SHP77 treated with DMSO at 0.1 percent for 48 hours (cell line): ENCODE data around the gene OLFML2A.
"Not testable (repeated sequence)": the region's sequence is repeated elsewhere in the genome, so short reads cannot be mapped to it uniquely, and the experiment has no call there.

Source experiments
- DNase-seq: peaks from one replicate; lab custom pipeline; 2025; lab: John Stamatoyannopoulos, UW

The OLFML2A gene

DNA sequence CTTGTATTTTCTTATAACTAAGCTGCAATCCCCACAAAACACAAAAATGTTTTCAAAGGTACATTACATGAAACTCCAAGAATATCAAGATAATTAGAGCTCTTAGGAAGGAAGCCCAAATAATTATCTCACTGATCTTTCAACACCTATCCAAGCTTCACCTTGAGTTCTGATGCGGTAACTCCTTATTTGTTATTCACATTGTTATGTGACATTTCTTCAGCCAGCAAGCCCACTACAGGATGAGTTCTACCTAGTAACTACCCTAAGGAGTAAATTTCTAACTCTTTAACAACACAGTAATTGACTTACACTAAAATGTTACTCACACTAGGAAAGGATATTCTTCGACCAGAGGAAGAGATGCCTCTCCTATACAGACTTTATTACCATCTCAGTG, 15.7 kb upstream of the OLFML2A start:
- DNase-seq: no peak

DNA sequence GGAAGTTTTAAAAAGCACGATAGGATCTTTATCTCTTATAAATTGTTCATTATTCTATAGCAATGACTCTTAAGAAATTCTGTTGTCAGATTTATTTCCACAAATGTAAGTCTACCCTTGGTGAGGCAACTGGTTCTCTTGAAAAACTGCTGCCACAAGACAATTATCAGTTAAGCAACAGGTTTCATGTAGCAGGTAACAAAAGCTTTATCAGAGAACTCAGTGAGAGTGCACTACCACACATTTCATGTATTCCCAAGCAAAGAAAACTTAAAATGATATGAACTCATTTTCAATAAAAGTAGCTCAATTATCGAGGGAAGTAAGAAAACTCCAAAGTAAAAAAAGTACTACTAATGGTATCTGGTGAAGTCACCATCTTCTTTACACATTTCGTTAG, 15.2 kb upstream of the OLFML2A start:
- DNase-seq: no peak

DNA sequence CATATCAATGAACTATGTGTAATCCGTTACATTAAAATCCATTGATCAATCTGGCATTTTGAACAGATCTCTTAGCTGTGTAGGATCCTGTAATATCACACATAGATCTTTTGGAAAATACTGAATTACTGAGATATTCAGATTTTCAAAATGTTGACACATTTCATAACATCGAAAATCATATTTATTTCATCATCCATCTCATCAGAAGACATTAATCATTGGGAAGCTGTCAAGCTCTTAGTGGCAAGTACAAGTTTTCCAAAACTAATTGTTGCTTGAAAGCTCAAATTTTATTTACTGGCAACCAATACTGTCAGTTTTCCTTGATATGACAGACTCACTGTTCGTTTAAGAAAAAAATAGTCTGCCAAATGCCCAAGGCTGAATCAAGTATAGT, 14.3 kb upstream of the OLFML2A start:
- no peak for DNase-seq

DNA sequence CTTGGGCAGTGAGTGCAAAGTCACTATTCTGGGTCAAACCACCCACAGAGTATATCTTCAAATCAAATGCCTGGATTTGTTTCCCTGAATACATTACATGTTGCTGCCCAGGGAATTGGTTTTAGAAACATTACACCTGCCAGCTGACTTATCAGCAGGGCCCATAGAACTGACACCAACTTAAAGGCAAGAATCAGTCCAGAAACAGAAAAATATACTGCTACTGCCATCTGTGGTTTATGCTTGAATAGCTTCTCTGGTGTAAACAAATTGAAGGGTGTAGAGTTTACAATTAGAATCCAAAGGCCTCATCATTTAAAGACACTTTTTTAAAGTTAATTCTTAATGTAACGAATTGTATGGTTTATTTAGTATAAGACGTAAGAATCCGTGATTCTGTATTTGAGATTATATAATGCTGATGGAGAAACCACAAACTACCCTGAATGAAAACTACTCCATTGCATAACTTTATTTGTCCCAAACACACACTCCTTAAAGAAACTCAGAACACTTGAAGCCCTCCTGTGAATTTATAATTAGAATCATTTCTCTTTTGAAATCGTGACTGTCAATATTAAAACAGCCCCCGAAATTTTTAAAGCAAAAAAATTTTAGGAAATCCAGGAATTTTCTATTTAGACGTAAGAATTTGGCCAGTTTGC, 12.0 kb upstream of the OLFML2A start:
- DNase-seq: no peak

DNA sequence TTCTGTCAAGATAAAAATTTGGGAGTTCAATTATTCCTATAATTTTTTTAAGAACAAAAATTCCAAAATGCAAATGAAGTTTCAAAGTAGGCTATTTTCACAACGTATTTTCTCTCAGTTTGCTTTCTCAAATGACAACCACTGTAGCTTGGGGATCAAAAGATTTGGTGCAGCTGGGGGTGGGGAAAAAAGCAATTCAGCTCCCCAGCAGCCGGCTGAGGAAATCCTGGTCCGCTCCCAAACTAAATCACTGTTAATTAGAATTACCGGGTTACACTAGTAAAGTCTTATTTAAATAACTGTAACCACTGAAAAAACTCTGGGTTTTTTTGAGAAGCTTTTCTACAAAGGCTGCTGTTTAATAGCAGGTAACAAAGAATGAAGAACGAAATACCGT, 11.5 kb upstream of the OLFML2A start:
- DNase-seq: no peak

DNA sequence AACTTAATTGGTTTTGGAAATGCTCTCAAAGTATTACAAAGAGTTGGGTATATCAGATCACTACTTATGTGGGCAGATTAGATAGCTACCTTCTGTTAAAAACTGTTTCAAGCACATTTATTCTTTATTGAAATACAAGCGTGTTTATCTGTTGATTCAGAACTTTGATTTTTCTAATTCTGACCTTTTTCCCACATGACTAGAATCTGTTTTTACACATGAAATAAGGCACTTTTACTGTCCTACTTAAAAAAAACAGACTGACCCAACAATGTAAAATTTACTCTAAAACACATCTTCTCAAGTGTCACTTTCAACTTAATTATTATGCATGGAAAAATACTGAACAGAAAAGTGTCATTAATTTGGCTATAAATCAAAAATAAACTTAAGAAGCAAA, 10.6 kb upstream of the OLFML2A start:
- no peak for DNase-seq

DNA sequence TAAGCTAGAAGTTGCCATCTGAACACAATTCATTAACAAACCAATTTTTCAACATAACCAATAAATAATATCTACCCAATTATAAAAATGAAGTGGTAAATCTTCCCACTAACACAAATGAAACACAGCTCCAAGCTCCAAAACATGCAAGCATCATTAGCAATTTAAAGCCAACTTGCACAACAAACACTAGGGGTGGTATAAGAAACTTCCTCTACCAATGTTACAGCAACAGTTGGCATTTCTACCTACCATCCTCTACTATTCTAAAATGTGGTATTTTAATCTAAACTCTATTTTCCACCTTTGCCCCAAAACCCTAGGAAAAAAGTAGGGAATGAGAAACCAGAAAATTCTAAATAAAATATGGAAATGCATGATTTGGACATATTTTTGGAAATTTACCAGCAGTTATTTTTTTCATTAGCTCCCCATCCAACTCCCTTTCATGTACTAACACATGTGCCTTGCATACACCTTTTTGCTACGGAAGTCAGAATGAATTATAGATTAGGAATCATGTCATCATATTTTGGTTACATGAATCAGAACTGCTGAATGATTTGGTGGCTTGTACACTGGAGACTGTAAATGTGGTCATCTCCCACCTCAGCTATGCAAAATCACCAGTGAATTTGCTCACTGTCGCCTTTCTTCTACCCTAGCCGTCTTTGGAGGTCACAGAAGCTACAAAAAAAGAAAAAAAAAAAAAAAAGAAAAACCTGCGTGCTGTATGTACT, 9.9 kb upstream of the OLFML2A start:
- DNase-seq: no peak

DNA sequence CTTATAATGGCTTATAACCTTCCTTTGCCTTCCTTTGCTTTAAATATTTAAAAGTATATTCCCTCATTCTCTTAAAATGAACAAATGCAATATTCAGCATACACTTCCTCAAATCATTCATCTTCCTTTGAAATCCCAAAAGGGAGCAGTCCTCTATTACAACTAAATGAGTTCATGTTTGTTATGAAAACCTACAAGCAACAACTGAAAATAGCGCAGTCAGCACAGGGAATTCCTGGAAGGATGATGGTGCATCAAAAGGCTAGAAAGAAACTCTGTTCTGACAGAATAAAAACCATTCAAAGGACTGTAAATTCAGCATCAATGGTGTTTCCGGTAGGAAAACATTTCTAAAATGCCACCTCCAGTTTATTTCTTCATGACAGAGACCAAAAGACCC, 9.1 kb upstream of the OLFML2A start:
- DNase-seq: no peak

DNA sequence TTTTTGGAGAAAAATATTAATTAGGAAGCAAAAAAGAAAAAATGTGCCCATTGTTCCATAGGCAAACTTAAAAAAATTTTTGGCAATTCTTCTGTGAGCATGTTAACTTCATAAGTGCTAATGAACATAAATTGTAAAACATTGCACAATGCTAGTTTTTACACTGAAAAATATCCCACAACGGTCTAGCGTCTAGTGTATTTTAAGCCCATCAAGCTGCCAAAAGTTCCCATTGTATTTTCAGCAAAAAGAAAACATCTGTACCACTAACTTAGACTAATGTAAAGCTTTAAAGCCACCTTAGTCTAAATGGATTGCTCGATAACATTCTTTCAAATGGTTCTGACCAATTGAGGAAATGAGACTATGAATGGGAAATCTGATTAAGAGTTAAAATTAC, 8.6 kb upstream of the OLFML2A start:
- DNase-seq: no peak

DNA sequence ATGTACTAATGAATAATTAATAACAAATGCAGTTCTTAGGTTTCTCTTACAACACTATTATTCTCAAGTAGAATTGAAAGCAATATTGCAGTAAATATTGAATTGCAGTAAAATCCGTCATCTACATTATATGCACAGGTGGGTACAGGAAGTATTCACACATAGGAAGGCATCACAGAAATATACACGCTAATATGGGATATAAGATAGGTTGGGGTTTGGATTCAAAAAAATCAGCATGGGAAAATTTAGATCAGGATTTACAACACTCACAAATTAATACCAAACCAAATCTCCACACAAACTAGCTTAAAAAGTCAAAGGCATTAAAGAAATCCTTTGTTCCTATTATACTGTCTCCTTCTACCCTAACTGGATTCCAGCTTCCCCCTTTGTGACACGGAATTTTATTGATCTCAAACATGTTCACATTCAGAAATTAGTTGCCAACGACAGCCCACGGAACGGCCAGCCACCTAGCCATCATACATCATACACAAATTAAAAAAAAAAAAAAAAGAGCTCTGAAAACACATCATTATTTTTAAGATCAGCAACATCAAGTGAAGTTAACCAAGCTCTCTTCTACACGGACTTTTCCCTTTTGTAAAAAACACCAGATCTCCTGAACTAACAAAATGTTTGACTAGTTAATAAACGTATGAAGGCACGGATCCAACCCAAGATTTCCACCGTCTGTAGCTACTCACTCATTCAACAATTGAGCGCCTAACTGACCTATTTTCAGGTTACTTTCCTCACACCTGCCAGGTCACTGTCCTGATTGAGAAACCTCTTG, 8.0 kb upstream of the OLFML2A start:
- no peak for DNase-seq

DNA sequence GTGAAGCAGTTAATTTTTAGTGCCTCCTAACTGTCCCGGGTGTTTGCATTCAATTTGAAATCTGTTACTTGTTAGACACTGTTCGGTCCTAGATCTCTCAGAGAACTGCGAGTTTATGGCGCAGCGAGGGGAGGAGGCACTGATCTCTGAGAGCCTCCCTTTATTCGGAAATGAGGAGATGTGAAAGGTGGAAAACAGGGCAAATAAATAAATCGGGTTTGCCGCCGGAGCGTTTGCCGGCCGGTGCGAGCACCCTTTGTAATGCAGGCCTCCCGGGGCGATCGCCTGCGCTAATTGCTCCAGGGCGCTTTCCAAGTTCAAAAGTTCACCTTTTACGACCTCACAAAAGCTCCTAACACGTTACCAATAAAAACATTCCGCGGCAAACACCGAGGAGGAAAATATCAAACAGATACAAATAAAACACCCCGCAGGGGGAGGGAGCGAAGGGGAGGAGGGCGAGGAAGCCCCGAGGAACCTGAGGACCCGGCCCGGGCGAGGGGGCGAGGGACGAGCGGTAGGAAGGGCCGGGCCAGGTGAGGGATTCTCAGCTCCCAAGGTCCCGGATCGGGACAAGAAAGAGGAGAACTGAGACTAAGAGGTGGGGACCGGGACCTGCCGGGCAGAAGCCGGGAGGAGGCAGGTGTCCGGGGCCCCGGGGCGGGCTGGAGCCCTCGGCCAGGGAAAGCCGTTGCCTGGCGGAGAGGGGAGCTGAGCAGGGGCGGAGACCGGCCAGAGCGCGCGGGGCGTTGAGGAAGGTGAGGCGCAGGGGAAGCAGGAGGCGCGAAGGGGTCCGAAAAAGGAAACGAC, 7.2 kb upstream of the OLFML2A start:
- DNase-seq: no peak

DNA sequence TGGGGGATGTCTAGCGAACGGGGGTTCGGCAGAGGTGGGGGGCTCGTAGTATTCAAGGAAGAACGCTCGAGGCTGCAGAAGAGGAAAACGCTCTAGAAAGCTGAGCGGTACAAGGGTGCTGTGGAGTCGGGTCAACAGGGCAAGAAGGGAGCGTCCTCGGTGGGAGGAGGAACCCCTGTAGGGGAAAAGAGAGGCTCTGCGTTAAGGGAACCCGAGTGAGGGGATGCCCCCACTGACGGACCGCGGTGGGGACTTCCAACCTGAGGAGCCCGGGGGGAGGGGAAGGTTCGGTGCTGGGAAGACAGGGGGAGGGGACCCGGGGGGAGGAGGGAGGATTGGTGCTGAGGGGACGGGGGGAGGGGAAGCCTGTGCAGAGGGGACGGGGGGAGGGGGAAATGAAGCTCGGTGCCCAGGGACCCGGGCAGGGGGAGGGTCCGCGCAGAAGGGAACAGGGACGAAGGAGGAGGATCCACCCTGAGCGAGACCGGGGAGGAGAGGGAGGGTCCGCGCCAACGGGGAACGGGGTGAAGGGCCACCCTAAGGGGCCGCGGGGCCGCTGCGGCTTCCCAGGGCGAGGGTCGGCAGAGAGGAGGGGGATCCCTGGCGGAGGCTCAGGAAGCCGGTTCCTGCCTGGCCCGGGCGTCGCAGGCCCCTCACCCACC, 6.4 kb upstream of the OLFML2A start:
- no peak for DNase-seq

DNA sequence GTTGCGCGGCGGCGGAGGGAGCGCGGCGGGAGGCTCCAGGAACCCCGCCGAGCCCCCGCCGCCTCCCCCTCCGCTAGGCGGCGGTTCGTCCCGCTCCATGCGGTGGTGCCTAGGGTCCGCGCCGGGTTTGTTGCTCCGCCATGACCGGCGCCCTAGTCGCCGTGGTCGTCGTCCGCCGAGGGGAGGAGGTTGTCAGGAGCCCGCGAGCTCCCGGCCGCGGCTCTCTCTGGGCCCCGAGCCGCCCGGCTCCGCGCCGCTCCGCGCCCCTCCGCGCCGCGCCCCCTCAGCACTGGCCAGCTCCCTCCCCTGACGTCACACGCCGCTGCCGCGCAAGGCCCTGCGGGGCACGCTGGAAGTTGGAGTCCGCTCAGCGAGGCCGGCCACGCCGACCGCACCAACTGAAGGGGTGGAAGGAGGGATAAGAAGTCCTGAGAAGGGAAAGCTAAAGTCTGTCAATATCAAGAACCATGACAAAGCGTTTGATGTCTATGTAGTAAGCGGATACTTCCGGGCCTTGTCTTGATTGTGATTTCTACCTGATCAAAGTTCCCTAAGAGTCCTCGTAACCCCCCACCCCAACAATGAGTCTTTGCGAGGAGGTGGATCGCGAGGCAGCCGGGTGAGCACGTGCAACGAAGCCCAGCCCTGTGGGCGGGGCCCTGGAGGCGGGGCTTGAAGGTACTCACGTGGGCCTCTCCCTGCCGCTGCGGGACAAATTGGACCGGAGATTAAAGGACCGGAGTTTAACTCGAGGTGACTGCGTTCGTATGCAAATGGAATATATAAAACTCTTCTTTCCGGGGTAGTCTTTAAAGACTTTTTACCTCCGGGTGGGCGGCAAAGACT, 5.7 kb upstream of the OLFML2A start, which contains the start of gene NR6A1:
Gene NR6A1 (minus strand): TSS at position 291 of the 846 bp plus-strand sequence.
- peak; percentile 86 for DNase-seq

DNA sequence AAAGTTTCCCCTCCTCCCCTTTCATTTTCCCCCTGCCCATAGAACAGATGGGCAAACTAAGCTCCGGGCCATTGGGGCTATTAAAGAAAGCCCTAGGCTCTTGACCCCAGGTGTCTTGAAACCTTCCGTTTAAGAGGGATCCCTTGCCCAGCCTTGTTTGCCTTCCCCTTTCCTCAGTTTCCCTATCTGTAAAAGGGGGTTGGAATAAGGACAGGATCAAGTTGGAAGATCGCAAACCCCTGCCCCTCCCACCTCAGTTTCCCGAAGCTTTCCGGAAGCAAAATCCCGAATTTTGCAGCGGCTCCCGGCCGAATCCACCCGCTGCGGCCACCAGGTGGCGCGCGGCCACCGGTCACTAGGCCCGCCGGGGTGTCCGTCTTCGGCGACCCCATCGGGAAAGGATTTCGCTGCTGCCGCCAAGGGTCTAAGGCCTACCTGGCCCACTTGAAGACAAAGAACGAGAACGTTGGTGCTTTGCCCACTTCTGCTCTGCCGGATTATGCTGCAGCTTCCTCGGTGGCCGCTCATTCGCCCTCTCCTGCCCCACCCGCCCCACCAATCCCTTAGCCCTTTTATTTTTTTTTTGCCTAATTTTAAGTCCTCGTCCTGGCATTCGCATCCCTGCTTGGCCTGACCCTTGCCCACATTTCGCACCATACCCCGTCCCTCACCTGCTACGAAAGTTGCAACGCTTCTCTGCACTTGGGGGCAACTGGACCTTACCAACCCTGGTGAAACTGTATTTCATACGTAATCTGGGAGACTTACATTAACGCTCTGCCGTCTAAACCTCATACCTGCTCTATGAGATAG, 4.9 kb upstream of the OLFML2A start:
- DNase-seq: peak; percentile 32

DNA sequence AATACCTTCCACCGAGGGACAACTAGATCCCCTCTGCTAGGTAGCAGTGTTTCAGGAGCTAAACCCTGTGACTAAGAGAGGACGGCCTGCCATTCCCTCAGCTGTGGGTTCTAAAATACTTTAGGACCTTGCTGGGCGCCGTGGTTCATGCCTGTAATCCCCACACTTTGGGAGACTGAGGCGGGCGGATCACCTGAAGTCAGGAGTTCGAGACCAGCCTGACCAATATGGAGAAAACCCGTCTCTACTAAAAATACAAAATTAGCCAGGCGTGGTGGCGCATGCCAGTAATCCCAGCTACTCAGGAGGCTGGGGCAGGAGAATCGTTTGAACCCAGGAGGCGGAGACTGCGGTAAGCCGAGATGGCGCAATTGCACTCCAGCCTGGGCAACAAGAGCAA, 4.1 kb upstream of the OLFML2A start:
- not testable (repeated sequence) for DNase-seq

DNA sequence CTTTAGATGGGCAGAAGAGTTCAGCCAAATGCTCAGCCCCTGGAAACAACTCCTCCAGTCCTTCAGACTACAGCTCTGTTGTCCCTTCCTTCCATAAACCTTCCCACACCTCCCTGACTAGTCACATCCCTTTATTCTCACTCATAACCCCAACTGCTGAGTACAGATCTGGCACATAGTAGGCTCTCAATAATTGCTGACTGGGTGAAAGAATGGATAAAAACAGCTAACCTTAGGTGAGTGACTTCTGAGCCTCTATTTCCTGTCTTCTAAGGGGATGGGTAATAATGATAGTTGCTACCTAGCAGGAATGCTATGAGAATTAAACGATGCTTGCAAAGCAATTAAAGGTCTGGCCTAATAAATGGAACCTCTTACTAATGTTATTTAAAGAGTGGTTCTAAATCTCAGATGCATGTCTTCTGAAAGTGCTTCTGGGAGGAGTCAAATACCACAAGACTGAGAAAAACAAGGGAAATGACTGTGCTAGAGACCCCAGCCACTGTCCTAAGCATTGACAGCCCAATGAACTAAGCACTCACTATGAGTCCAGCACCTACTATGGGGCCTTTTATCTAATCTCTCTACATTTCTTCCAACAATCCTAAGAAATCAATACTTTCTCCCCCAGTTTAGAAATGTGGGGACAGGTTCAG, 3.3 kb upstream of the OLFML2A start:
- no peak for DNase-seq

DNA sequence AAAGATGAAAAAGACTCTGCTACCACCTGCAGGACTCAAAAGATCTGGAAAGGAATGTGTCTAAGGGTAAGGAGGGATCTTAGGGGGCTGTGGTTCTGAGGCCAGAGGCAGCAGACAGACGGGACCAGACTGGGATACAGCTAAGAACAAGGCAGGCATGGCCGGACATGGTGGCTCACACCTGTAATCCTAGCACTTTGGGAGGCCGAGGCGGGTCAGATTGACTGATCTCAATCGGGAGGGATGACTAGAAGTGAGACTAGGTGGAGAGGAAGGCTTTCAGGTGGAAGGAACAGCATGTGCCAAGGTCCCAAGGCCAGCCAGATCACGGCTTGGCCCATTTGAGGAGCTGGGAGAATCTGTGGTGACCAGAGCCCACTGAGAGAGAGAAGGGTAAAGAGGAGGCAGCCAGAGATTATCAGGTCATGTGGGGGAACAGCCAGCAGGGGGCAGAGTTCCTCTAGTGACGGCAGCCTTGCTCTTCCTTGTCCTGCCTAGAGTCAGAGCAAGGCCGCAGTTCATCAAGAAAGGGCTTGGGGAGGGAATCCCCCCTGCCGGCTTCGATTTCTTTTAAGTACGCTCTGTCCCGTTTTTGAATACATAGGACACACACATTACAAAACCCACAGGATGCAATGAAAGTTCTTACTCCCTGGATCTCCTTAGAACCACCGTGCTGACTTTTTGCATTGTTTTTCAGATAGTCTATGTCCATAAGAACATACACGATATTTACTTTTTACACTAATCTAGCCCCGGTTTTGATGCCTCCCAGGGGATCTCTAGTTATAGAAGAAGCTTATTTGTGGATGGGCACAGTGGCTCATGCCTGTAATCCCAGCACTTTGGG, 2.6 kb upstream of the OLFML2A start:
- peak; percentile 41 for DNase-seq

DNA sequence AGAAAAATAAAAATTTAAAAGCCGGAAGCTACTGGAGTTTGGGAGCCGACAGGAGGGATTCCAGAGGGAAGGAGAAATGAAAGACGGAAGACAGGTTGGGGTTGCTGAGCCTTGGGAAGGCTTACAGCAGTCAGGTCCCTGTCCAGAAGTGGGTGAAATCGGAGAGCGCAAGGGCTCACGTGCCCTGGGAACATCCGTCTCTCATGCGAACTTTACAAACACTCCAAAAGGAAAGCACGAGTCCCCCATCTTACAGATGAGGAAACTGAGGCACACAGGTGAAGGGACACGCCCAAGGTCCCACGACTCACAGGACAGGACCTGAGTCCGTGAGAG, 347 bp upstream of the OLFML2A start:
- no peak for DNase-seq
